Panc1 (cell line): ENCODE measurements around the gene RABEP1. TPM values are rescaled to one million over a fixed set of nuclear protein-coding genes. Genes with fewer than 3 reads are reported as not detected.

Experiments used
- ATAC-seq: fragments of 200-7000 bp; cut with Tn5 transposase; 2 replicates; pipeline ENCODE4 v1.9.1; 2020; ENCODE audit warnings: mild to moderate bottlenecking, moderate library complexity
- BruUV-seq: library from RNA; stranded (reverse); fragments of 400-500 nt; replicated peaks from 2 replicates; lab custom pipeline; 2021; lab: Mats Ljungman, UMichigan
- CTCF ChIA-PET: fragments of 300-600 bp; sonication (Branson Sonifier 250); formaldehyde crosslinking; loops from one replicate; lab custom pipeline; 2022; ENCODE audit warnings: antibody characterized with exemption; lab: Charles Lee
- POLR2A ChIA-PET: fragments of 300-600 bp; sonication (Branson Sonifier 250); formaldehyde crosslinking; loops from one replicate; lab custom pipeline; 2022; ENCODE audit warnings: antibody characterized with exemption; lab: Charles Lee
- DNase-seq: peaks from one replicate; pipeline ENCODE4 v3.0.0-alpha.2; 2010; ENCODE audit warnings: low read depth, low spot score
- H3K27ac ChIP-seq: 2 replicates; pipeline ENCODE4 v1.5.1; 2011; ENCODE audit warnings: mild to moderate bottlenecking, low read length, inconsistent platforms
- H3K27me3 ChIP-seq: fragments of 200-500 bp; sonication (Bioruptor generic); 2 replicates; pipeline ENCODE4 v1.6.0; 2014; ENCODE audit warnings: low read length, inconsistent platforms; ENCODE audit not compliant: control insufficient read depth, insufficient read depth
- H3K36me3 ChIP-seq: fragments of 200-500 bp; sonication (Bioruptor generic); 2 replicates; pipeline ENCODE4 v1.5.1; 2014; ENCODE audit warnings: inconsistent platforms, mild to moderate bottlenecking, low read length, moderate library complexity; ENCODE audit not compliant: control insufficient read depth, insufficient read depth
- H3K4me1 ChIP-seq: 2 replicates; pipeline ENCODE4 v1.5.1; 2011; ENCODE audit warnings: inconsistent platforms, mild to moderate bottlenecking, low read length, moderate library complexity; ENCODE audit not compliant: control insufficient read depth, insufficient read depth
- H3K4me3 ChIP-seq, 2 experiments: 2 replicates each; pipeline ENCODE4 v1.5.1; 2011 to 2012; ENCODE audit warnings: low read depth in 2 of 2, low read length in 2 of 2, mild to moderate bottlenecking in 2 of 2, inconsistent platforms in 1 of 2, moderate library complexity in 1 of 2
- H3K9me3 ChIP-seq: fragments of 200-500 bp; sonication (Bioruptor generic); 2 replicates; pipeline ENCODE4 v1.5.1; 2014; ENCODE audit warnings: low read depth, mild to moderate bottlenecking, inconsistent platforms, low read length, moderate library complexity; ENCODE audit not compliant: control insufficient read depth, insufficient read depth
- CTCF ChIP-seq: fragments of 450-650 bp; IDR thresholded peaks from 2 replicates; pipeline ENCODE4 v1.5.1; 2017; ENCODE audit warnings: mild to moderate bottlenecking
- POLR2AphosphoS5 ChIP-seq: IDR thresholded peaks from 2 replicates; pipeline ENCODE4 v1.6.1; 2012; ENCODE audit warnings: mild to moderate bottlenecking, low read depth, low read length, moderate library complexity
- REST ChIP-seq, 2 experiments: IDR thresholded peaks; 2 replicates each; pipeline ENCODE4 v1.6.1; 2011 to 2012; ENCODE audit warnings: low read depth in 2 of 2, control low read depth in 1 of 2, low read length in 1 of 2, mild to moderate bottlenecking in 1 of 2, moderate library complexity in 1 of 2; ENCODE audit not compliant: insufficient read depth in 1 of 2
- SIN3A ChIP-seq: IDR thresholded peaks from 2 replicates; pipeline ENCODE4 v1.6.1; 2012; ENCODE audit warnings: low read depth, mild to moderate bottlenecking, low read length, moderate library complexity, borderline replicate concordance; ENCODE audit not compliant: insufficient read depth
- TCF7L2 ChIP-seq: IDR thresholded peaks from 2 replicates; pipeline ENCODE4 v1.6.1; 2011; ENCODE audit warnings: mild to moderate bottlenecking, low read depth, low read length, inconsistent platforms
- in situ Hi-C: cut with HindIII; loops from 2 replicates; pipeline ENCODE4 v1.10.0; 2016; ENCODE audit warnings: low sequenced_read_pairs, low pct_unique_long_range_greater_than_20kb
- intact Hi-C: fragments of 100-400 bp; cut with micrococcal nuclease; formaldehyde crosslinking; loops from one replicate; pipeline ENCODE4 v1.10.0; 2022; ENCODE audit not compliant: unreplicated experiment
- total RNA-seq: library from RNA; stranded (reverse); gene quantifications from one replicate; pipeline ENCODE4 v1.2.1, GENCODE V29; 2021; ENCODE audit not compliant: unreplicated experiment

Gene RABEP1
- total RNA-seq, 1 experiment from 2014 or later: 28.2 TPM

GRCh38 chr17:5352681-5353289 lies 70.7 kb downstream of the RABEP1 start:
- ChIA-PET CTCF (no interaction called here), POLR2A (interaction anchor here (0.6 kb wide), 1 partner anchor 10 kb away, joined by 17 read pairs; no protein-coding TSS in a partner anchor)
- TF ChIP-seq POLR2AphosphoS5 (no peak), TCF7L2 (no peak), CTCF (no peak), REST (IDR thresholded peaks at IDR 0.05; ENCODE audit: insufficient read depth in 1 of 2, low read depth in 2 of 2, low read length in 1 of 2) (no peak), SIN3A (no peak)
- no peak overlapping the region for H3K4me3 ChIP-seq
- no TSS peak for BruUV-seq
- DNase-seq (no peak), ATAC-seq (no peak)
- H3K4me1 ChIP-seq: no peaks in the 10 kb centered on the region
- H3K27ac ChIP-seq: no peak overlapping the region
- intact Hi-C loops: no loop called here
- no peaks in the 10 kb centered on the region for H3K27me3 ChIP-seq
- peaks cover 8% of the 10 kb centered on the region for H3K36me3 ChIP-seq
- in situ Hi-C loops: no loop called here
- H3K9me3 ChIP-seq: no peaks in the 10 kb centered on the region

- ATAC-seq (no peak), DNase-seq (no peak)
- no peak overlapping the region for H3K27ac ChIP-seq
- CTCF ChIA-PET: no interaction called here
- POLR2A ChIA-PET: no interaction called here
- H3K36me3 ChIP-seq: peaks cover 8% of the 10 kb centered on the region
- no TSS peak for BruUV-seq
- in situ Hi-C loops (no loop called here), intact Hi-C loops (no loop called here)
- no peaks in the 10 kb centered on the region for H3K4me1 ChIP-seq
- H3K9me3 ChIP-seq: no peaks in the 10 kb centered on the region
- H3K4me3 ChIP-seq: no peak overlapping the region
- H3K27me3 ChIP-seq: no peaks in the 10 kb centered on the region
- TF ChIP-seq TCF7L2 (no peak), REST (IDR thresholded peaks at IDR 0.05; ENCODE audit: insufficient read depth in 1 of 2, low read depth in 2 of 2, low read length in 1 of 2) (no peak), SIN3A (no peak), CTCF (no peak), POLR2AphosphoS5 (no peak)
Measured at GRCh38 chr17:5354310-5354709, 72.2 kb downstream of the RABEP1 start.
